ENCODE data around the gene SLC39A11. TPM values are rescaled to one million over a fixed set of nuclear protein-coding genes. Genes with fewer than 3 reads are reported as not detected.

Gene SLC39A11
- polyA plus RNA-seq, 3 donors: 16.6 to 27.9 (median 26.6) TPM

DNA sequence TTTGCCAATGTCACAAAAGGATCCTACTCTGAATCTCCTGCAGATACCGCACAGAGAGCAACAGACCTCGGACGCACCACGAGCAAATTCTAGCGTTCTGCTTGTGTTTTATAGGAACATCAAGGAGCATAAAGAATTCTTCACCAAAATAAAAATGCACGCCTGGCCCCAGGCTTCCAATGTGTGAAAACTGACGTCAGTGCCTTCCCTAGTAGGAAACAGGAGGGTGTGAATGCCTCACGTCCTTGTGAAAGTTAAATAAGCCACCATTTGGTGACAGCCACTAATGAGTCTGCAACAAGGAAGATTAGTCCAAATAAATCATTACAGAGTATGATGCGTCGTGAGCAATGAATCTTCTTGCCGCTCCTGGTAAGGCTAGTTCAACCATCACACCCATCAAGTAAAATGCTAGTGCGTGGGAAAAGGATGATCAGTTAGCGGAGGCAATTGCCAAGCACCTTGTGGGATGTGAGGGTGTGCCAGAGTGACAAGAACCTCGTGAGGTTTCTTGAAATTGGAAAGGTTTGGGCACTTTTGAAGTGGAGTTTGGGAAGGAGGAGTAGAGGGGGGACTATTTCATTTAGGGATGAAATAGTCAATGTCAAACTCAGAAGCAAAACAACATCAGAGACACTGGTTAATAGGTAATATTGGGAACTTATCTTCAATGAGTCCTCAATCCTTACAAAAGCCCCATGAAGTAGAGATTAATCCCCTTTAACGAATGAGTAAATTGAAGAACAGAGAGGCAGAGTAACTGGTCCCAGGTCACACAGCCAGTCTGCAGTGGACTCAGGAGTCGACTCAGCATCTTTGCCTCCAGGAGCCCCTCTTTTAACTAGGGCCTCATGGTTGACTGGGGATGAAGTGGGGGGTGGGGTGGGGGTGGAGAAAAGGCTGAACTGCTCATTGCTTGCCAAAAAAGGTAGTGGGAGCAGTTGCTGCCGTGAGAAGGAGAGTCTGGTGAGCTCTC, 238.8 kb downstream of the SLC39A11 start:
- Histone ChIP-seq H4K20me1 (ENCODE audit: insufficient read depth, low read length) (no peaks in the 10 kb centered on the region), H3K4me3 (replicated peaks in 1 of 3; ENCODE audit: low read depth in 2 of 3, low read length in 3 of 3) (no peak overlapping the region), H3K9me3 (replicated peaks in 1 of 2; ENCODE audit: control insufficient read depth in 1 of 2, insufficient read depth in 1 of 2, low read length in 2 of 2) (no peaks in the 10 kb centered on the region), H3K36me3 (replicated peaks in 1 of 2; ENCODE audit: control insufficient read depth in 1 of 2, insufficient read depth in 2 of 2, low read length in 2 of 2) (peaks cover 6 to 29% of the 10 kb centered on the region in 2 donors), H2AFZ (ENCODE audit: insufficient read depth, low read depth, low read length, poor library complexity, severe bottlenecking) (no peak overlapping the region), H3K27me3 (ENCODE audit: control insufficient read depth in 2 of 2, insufficient read depth in 2 of 2, low read length in 2 of 2) (no peaks in the 10 kb centered on the region), H3K9ac (ENCODE audit: insufficient read depth, low read length, poor library complexity, severe bottlenecking) (no peak overlapping the region), H3K27ac (ENCODE audit: low read depth in 1 of 2, low read length in 2 of 2) (no peak overlapping the region), H3K4me2 (replicated peaks; ENCODE audit: extremely low read depth, low read length, poor library complexity, severe bottlenecking) (no peak overlapping the region), H3K79me2 (ENCODE audit: insufficient read depth, low read length) (peaks cover 5% of the 10 kb centered on the region), H3K4me1 (ENCODE audit: control insufficient read depth in 1 of 2, insufficient read depth in 2 of 2, low read length in 2 of 2) (no peaks in the 10 kb centered on the region)
- peak overlapping the region in 1 of 7 donors; percentile 12 for H3K27ac Mint-ChIP-seq
- no peak overlapping the region for H3K4me3 Mint-ChIP-seq
- WGBS (ENCODE audit: insufficient coverage): 83% methylated on average over 2 of the region's 17 CpGs
- no peaks in the 10 kb centered on the region for H3K27me3 Mint-ChIP-seq (ENCODE audit: low read depth in 3 of 3)
- TF ChIP-seq, protein P1, sequence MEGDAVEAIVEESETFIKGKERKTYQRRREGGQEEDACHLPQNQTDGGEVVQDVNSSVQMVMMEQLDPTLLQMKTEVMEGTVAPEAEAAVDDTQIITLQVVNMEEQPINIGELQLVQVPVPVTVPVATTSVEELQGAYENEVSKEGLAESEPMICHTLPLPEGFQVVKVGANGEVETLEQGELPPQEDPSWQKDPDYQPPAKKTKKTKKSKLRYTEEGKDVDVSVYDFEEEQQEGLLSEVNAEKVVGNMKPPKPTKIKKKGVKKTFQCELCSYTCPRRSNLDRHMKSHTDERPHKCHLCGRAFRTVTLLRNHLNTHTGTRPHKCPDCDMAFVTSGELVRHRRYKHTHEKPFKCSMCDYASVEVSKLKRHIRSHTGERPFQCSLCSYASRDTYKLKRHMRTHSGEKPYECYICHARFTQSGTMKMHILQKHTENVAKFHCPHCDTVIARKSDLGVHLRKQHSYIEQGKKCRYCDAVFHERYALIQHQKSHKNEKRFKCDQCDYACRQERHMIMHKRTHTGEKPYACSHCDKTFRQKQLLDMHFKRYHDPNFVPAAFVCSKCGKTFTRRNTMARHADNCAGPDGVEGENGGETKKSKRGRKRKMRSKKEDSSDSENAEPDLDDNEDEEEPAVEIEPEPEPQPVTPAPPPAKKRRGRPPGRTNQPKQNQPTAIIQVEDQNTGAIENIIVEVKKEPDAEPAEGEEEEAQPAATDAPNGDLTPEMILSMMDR (IDR thresholded peaks at IDR 0.05): no peak
- H3K9me3 Mint-ChIP-seq: no peaks in the 10 kb centered on the region
- H3K4me1 Mint-ChIP-seq: peaks cover 2% of the 10 kb centered on the region
- H3K36me3 Mint-ChIP-seq: peaks cover 16 to 23% of the 10 kb centered on the region in 2 donors
- no peak for DNase-seq
- intact Hi-C loops (cut with micrococcal nuclease): no loop called here

- WGBS (ENCODE audit: insufficient coverage): 100% methylated on average over 1 of the region's 5 CpGs
- Mint-ChIP-seq H3K27ac (no peak overlapping the region), H3K4me1 (peaks cover 2% of the 10 kb centered on the region)
Observed at GRCh38 chr17:72852277-72852938, 240.1 kb downstream of the SLC39A11 start.

More at GRCh38 chr17:72852277-72852938, 240.1 kb downstream of the SLC39A11 start:
- no peaks in the 10 kb centered on the region for H4K20me1 ChIP-seq (ENCODE audit: insufficient read depth, low read length)
- Mint-ChIP-seq H3K9me3 (no peaks in the 10 kb centered on the region), H3K27me3 (ENCODE audit: low read depth in 3 of 3) (no peaks in the 10 kb centered on the region), H3K36me3 (peaks cover 22 to 26% of the 10 kb centered on the region in 2 donors), H3K4me3 (no peak overlapping the region)
- no peak overlapping the region for H3K4me3 ChIP-seq (replicated peaks in 1 of 3; ENCODE audit: low read depth in 2 of 3, low read length in 3 of 3)
- intact Hi-C loops (cut with micrococcal nuclease): no loop called here
- H3K4me1 ChIP-seq (ENCODE audit: control insufficient read depth in 1 of 2, insufficient read depth in 2 of 2, low read length in 2 of 2): no peaks in the 10 kb centered on the region
- H3K9ac ChIP-seq (ENCODE audit: insufficient read depth, low read length, poor library complexity, severe bottlenecking): no peak overlapping the region
- DNase-seq: no peak
- H3K79me2 ChIP-seq (ENCODE audit: insufficient read depth, low read length): peaks cover 5% of the 10 kb centered on the region
- no peaks in the 10 kb centered on the region for H3K9me3 ChIP-seq (replicated peaks in 1 of 2; ENCODE audit: control insufficient read depth in 1 of 2, insufficient read depth in 1 of 2, low read length in 2 of 2)
- H3K27ac ChIP-seq (ENCODE audit: low read depth in 1 of 2, low read length in 2 of 2): no peak overlapping the region
- H3K27me3 ChIP-seq (ENCODE audit: control insufficient read depth in 2 of 2, insufficient read depth in 2 of 2, low read length in 2 of 2): no peaks in the 10 kb centered on the region
- TF ChIP-seq, protein P1 (IDR thresholded peaks at IDR 0.05): no peak
- H3K36me3 ChIP-seq (replicated peaks in 1 of 2; ENCODE audit: control insufficient read depth in 1 of 2, insufficient read depth in 2 of 2, low read length in 2 of 2): peaks cover 12 to 38% of the 10 kb centered on the region in 2 donors
- H3K4me2 ChIP-seq (replicated peaks; ENCODE audit: extremely low read depth, low read length, poor library complexity, severe bottlenecking): no peak overlapping the region
- no peak overlapping the region for H2AFZ ChIP-seq (ENCODE audit: insufficient read depth, low read depth, low read length, poor library complexity, severe bottlenecking)
